HEK293T (cell line): Measurements from ENCODE around the gene ACSL5.

ENCODE experiments used
- CTCF ChIA-PET: fragments of 350-600 bp; formaldehyde crosslinking; extraction: SDS; loops from one replicate; lab custom pipeline; 2021; ENCODE audit warnings: antibody characterized with exemption, inconsistent platforms; lab: Yijun Ruan, JAX
- POLR2A ChIA-PET: fragments of 350-600 bp; formaldehyde crosslinking; extraction: SDS; loops from one replicate; lab custom pipeline; 2020; ENCODE audit warnings: antibody characterized with exemption, inconsistent platforms; lab: Yijun Ruan, JAX
- DNase-seq: peaks from one replicate; pipeline ENCODE4 v3.0.0; 2012; ENCODE audit warnings: mixed read lengths; ENCODE audit errors: extremely low spot score
- ARNT ChIP-seq: fragments of 450-650 bp; IDR thresholded peaks from 2 replicates; pipeline ENCODE4 v1.6.1; 2017; ENCODE audit warnings: mild to moderate bottlenecking
- BHLHE40 ChIP-seq: fragments of 450-650 bp; IDR thresholded peaks from 2 replicates; pipeline ENCODE4 v1.6.1; 2016; ENCODE audit warnings: mild to moderate bottlenecking, moderate library complexity, borderline replicate concordance
- CTBP1 ChIP-seq: fragments of 450-650 bp; IDR thresholded peaks from 2 replicates; pipeline ENCODE4 v1.6.1; 2016; ENCODE audit warnings: borderline replicate concordance
- ELF4 ChIP-seq: fragments of 450-650 bp; IDR thresholded peaks from 2 replicates; pipeline ENCODE4 v1.6.1; 2017; ENCODE audit warnings: antibody characterized with exemption
- FOXA1 ChIP-seq: fragments of 450-650 bp; IDR thresholded peaks from 2 replicates; pipeline ENCODE4 v1.6.1; 2016; ENCODE audit warnings: mild to moderate bottlenecking
- FOXK2 ChIP-seq: fragments of 450-650 bp; IDR thresholded peaks from 2 replicates; pipeline ENCODE4 v1.6.1; 2016; ENCODE audit warnings: mild to moderate bottlenecking
- FOXM1 ChIP-seq: fragments of 450-650 bp; IDR thresholded peaks from 2 replicates; pipeline ENCODE4 v1.6.1; 2017; ENCODE audit warnings: mild to moderate bottlenecking, borderline replicate concordance
- HDGF ChIP-seq: fragments of 450-650 bp; IDR thresholded peaks from 2 replicates; pipeline ENCODE4 v1.6.1; 2017; ENCODE audit warnings: antibody characterized with exemption, borderline replicate concordance
- L3MBTL2 ChIP-seq: fragments of 450-650 bp; conservative IDR thresholded peaks from 2 replicates; pipeline ENCODE4 v1.6.1; 2016; ENCODE audit warnings: mild to moderate bottlenecking
- LEF1 ChIP-seq: fragments of 450-650 bp; IDR thresholded peaks from 2 replicates; pipeline ENCODE4 v1.6.1; 2017; ENCODE audit warnings: mild to moderate bottlenecking, borderline replicate concordance
- NFRKB ChIP-seq: fragments of 450-650 bp; IDR thresholded peaks from 2 replicates; pipeline ENCODE4 v1.6.1; 2016; ENCODE audit warnings: mild to moderate bottlenecking, moderate library complexity
- SP1 ChIP-seq: fragments of 450-650 bp; IDR thresholded peaks from 2 replicates; pipeline ENCODE4 v1.6.1; 2017
- SUZ12 ChIP-seq: fragments of 450-650 bp; IDR thresholded peaks from 2 replicates; pipeline ENCODE4 v1.6.1; 2016; ENCODE audit warnings: mild to moderate bottlenecking
- TARDBP ChIP-seq: fragments of 450-650 bp; IDR thresholded peaks from 2 replicates; pipeline ENCODE4 v1.6.1; 2016
- ZNF384 ChIP-seq: fragments of 450-650 bp; IDR thresholded peaks from 2 replicates; pipeline ENCODE4 v1.6.1; 2016
- TF ChIP-seq, protein P1 (sequence below): fragments of 450-650 bp; IDR thresholded peaks from 2 replicates; pipeline ENCODE4 v1.6.1; 2016

Gene ACSL5

GRCh38 chr10:112360308-112361270 is 13.3 kb upstream of the ACSL5 start:
- TF ChIP-seq ZNF384: no peak
- no peak for TF ChIP-seq TARDBP
- no peak for TF ChIP-seq FOXA1
- no peak for TF ChIP-seq CTBP1
- no peak for TF ChIP-seq HDGF
- TF ChIP-seq FOXM1: no peak
- TF ChIP-seq FOXK2: no peak
- TF ChIP-seq, protein P1, sequence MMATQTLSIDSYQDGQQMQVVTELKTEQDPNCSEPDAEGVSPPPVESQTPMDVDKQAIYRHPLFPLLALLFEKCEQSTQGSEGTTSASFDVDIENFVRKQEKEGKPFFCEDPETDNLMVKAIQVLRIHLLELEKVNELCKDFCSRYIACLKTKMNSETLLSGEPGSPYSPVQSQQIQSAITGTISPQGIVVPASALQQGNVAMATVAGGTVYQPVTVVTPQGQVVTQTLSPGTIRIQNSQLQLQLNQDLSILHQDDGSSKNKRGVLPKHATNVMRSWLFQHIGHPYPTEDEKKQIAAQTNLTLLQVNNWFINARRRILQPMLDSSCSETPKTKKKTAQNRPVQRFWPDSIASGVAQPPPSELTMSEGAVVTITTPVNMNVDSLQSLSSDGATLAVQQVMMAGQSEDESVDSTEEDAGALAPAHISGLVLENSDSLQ: no peak
- TF ChIP-seq LEF1: no peak
- no peak for TF ChIP-seq ELF4
- TF ChIP-seq SUZ12: no peak
- POLR2A ChIA-PET: no interaction called here
- DNase-seq: no peak
- CTCF ChIA-PET: no interaction called here

DNA sequence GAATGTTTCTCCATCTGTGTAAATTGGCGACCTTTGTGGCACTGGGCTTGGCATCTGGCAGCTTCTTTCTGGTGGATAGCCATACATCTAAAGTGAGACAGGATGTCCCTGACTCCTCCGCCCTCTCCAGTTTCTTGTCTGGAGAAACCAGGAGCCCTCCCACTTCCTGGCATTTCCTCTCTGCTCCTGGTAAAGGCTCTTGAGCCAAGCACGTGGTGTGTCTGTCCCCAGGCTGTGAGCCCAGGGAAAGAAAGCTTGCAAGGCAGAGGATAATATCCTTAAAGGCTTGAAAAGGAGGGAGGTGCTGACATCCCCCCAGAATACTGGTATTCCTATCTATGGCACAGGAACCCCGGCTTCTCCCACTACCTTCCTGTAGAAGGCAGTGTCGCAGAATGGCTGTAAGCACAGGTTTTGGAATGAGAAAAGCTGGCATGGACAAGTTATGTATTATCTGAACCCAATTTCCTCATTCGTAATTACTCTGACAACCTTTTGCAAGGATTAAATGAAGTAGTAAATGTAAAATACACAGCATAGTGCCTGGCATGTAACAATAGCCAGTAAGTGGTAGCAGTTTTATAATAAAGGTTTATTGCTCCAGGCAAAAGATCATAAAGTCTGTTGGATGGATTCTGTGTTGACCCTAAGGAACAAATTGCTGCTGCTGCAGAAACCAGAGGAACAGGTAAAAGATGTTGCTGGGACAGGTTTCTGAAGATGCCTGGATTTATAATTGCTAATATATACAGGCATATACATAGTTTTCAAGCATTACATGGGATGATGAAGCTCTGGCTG is 11.8 kb upstream of the ACSL5 start:
- CTCF ChIA-PET: no interaction called here

DNA sequence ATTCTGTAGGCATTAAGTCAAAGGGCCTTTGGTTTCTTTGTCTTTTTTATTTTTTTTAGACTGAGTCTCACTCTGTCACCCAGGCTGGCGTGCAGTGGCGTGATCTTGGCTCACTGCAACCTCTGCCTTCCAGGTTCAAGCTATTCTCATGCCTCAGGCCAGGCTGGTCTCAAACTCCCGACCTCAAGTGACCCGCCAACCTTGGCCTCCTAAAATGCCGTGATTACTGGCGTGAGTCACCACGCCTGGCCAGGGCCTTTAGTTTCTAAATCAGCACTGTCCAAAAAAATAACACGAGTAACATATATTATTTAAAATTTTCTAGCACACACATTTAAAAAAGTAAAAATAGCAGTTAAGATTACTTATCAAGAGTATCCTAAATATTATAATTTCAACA is 11.1 kb upstream of the ACSL5 start:
- CTCF ChIA-PET: no interaction called here
- TF ChIP-seq SP1: no peak
- TF ChIP-seq HDGF: no peak
- no peak for TF ChIP-seq ARNT
- TF ChIP-seq ZNF384: no peak
- POLR2A ChIA-PET: no interaction called here

More for the DNA sequence above, 11.8 kb upstream of the ACSL5 start:
- TF ChIP-seq, protein P1: no peak
- TF ChIP-seq TARDBP (no peak), CTBP1 (no peak), FOXK2 (no peak), L3MBTL2 (no peak), ELF4 (no peak), NFRKB (no peak), HDGF (no peak), ZNF384 (no peak), FOXM1 (no peak), FOXA1 (no peak), SUZ12 (no peak), BHLHE40 (no peak), ARNT (no peak)
- no peak for DNase-seq
- POLR2A ChIA-PET: no interaction called here

DNA sequence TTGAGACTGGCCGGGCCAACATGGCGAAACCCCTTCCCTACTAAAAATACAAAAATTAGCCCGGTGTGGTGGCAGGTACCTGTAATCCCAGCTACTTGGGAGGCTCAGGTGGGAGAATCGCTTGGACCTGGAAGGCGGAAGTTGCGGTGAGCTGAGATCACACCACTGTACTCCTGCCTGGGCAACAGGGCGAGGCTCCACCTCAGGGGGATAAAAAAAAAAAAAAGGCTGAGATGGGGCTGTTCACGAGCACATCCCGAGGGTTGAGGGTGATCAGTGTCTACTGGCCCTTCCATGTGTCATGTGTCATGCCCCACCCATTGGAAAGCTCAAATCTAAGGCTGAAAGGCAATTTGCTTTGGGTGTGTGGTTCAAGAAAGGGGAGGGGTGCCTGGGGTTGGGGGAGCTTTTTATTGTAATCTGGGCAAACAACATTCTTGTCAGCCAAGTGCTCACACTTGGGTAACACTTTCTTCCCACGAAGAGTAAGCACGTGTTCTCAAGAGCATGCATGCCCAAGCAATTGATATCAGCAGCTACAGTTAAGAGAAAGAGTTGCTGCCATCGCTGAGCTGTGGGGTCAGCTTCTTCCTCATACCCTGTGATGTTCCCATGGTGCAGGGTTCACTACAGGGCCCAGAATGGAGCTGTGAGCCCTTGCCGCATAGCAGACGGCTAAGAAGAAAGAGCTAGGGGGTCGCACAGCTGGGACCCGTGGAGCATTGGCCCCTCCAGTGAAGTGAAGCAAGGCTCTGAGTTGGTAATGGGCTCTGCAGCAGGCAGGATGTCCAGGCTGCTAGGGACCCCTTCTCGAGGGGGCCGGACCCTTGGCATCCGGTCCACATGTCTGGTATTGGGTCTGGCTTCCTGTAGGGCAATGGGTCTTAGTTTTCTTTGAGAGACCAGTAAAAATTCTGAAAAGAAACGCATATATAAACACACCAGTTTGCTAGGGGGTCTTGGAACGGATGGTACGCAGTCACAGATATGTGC is 9.9 kb upstream of the ACSL5 start:
- CTCF ChIA-PET: no interaction called here

More for the DNA sequence above, 11.1 kb upstream of the ACSL5 start:
- DNase-seq: no peak

GRCh38 chr10:112365014-112365432 is 8.9 kb upstream of the ACSL5 start:
- ChIA-PET CTCF (no interaction called here), POLR2A (no interaction called here)
- no peak for DNase-seq
- TF ChIP-seq FOXK2: no peak
- TF ChIP-seq ZNF384: no peak
- no peak for TF ChIP-seq SUZ12
- no peak for TF ChIP-seq ARNT
- no peak for TF ChIP-seq TARDBP
- no peak for TF ChIP-seq NFRKB
- no peak for TF ChIP-seq FOXM1
- no peak for TF ChIP-seq HDGF
- no peak for TF ChIP-seq BHLHE40
- TF ChIP-seq, protein P1: no peak
- TF ChIP-seq FOXA1: no peak
- TF ChIP-seq SP1: no peak
- TF ChIP-seq CTBP1: no peak
- TF ChIP-seq LEF1: no peak

More for the DNA sequence above, 9.9 kb upstream of the ACSL5 start:
- no peak for DNase-seq
- POLR2A ChIA-PET: no interaction called here
- TF ChIP-seq FOXA1 (no peak), BHLHE40 (no peak), FOXK2 (no peak), ZNF384 (no peak), HDGF (no peak), ELF4 (no peak), SP1 (no peak), CTBP1 (no peak), SUZ12 (no peak), NFRKB (no peak)
- TF ChIP-seq, protein P1: no peak
